Spleen (tissue), 11 donors: Measurements from ENCODE around the gene TDRD7. TPM values are rescaled to one million over a fixed set of nuclear protein-coding genes. Genes with fewer than 3 reads are reported as not detected.

ENCODE experiments used
- DNase-seq: peaks from one replicate; pipeline ENCODE4 v3.0.0-alpha.2; 2020
- H3K27ac ChIP-seq, 8 donors: fragments of 200-600 bp; sonication (generic) in 7 of 8; 1 replicate in 4 of 8; 2 replicates in 4 of 8; pipeline versions ENCODE4 v1.5.0 to v1.8.0; 2016 to 2021; ENCODE audit warnings: inconsistent platforms in 4 of 8, mild to moderate bottlenecking in 4 of 8, moderate library complexity in 1 of 8
- H3K27me3 ChIP-seq, 7 donors: fragments of 200-600 bp; sonication (generic) in 6 of 7; replicated peaks in 1 of 7; 1 replicate in 4 of 7; 2 replicates in 3 of 7; pipeline versions ENCODE4 v1.5.0 to v1.8.0; 2016 to 2021; ENCODE audit warnings: inconsistent platforms in 3 of 7, mild to moderate bottlenecking in 1 of 7
- H3K36me3 ChIP-seq, 6 donors: fragments of 200-600 bp; sonication (generic) in 5 of 6; 1 replicate in 4 of 6; 2 replicates in 2 of 6; pipeline versions ENCODE4 v1.5.0 to v1.8.0; 2016 to 2021; ENCODE audit warnings: inconsistent platforms in 2 of 6
- H3K4me1 ChIP-seq, 6 donors: fragments of 200-600 bp; sonication (generic) in 5 of 6; 1 replicate in 3 of 6; 2 replicates in 3 of 6; pipeline versions ENCODE4 v1.5.0 to v1.8.0; 2016 to 2021; ENCODE audit warnings: inconsistent platforms in 3 of 6
- H3K4me3 ChIP-seq, 8 donors: fragments of 200-600 bp; sonication (generic) in 7 of 8; 1 replicate in 4 of 8; 2 replicates in 4 of 8; pipeline versions ENCODE4 v1.5.0 to v1.8.0; 2016 to 2021; ENCODE audit warnings: inconsistent platforms in 4 of 8, mild to moderate bottlenecking in 4 of 8, moderate library complexity in 2 of 8
- H3K9me3 ChIP-seq, 8 donors: fragments of 200-600 bp; sonication (generic) in 7 of 8; 1 replicate in 4 of 8; 2 replicates in 4 of 8; pipeline versions ENCODE4 v1.5.0 to v1.8.0; 2016 to 2021; ENCODE audit warnings: inconsistent platforms in 4 of 8
- CTCF ChIP-seq, 11 experiments: fragments of 200-600 bp in 7 of 11; fragments of 450-650 bp in 4 of 11; sonication (generic) in 4 of 11; IDR thresholded peaks in 8 of 11; conservative IDR thresholded peaks in 3 of 11; 1 replicate in 7 of 11; 2 replicates in 4 of 11; pipeline versions ENCODE4 v1.4.0 to v1.8.0; 2016 to 2021; ENCODE audit warnings: antibody characterized with exemption in 11 of 11, inconsistent platforms in 4 of 11, mild to moderate bottlenecking in 1 of 11
- POLR2A ChIP-seq, 3 donors: fragments of 450-650 bp; IDR thresholded peaks; one replicate each; pipeline ENCODE4 v1.5.1; 2017; ENCODE audit warnings: antibody characterized with exemption in 3 of 3, mild to moderate bottlenecking in 1 of 3
- POLR2AphosphoS5 ChIP-seq, 3 donors: sonication (generic); formaldehyde crosslinking; IDR thresholded peaks; one replicate each; pipeline ENCODE4 v1.5.1; 2017; ENCODE audit warnings: antibody characterized with exemption in 3 of 3
- WGBS, 5 donors: extraction: QIAGEN DNeasy Blood & Tissue Kit in 3 of 5; methylation state at CpG; one replicate each; pipeline versions ENCODE4 v1.1.5 to v1.1.7; 2013 to 2018; 5-methylcytosine and 5-hydroxymethylcytosine counted together
- intact Hi-C: fragments of 100-400 bp; cut with DNase I; formaldehyde crosslinking; loops from one replicate; pipeline ENCODE4 v1.15.0; 2023; ENCODE audit warnings: low total_unique reads
- polyA plus RNA-seq, 3 donors: library from polyadenylated mRNA; stranded (reverse); fragments of 200-250 nt; gene quantifications; one replicate each; pipeline ENCODE4 v1.2.1, GENCODE V29; 2013
- total RNA-seq, 7 donors: library from RNA; depleted of rRNA in 3 of 7; stranded (reverse); fragments of >200 nt in 3 of 7; fragmentation: NEBNext Ultra II Directional in 4 of 7; extraction: Animal tissue kit (Norgen Biotek cat#: 25700) in 4 of 7; gene quantifications; one replicate each; pipeline versions ENCODE4 v1.1.0 to v1.2.1, GENCODE V29; 2016 to 2021
- donor health status: healthy with polysubstance abuse.
- donor health status: DM: no; HTN: no; CAD: no; lungs with moderate emphysema.
- donor health status: DM: no; HTN: no; CAD: no.
- donor health status: Bipolar disorder and iron deficiency.
- donor health status: healthy.
- donor health status: DM: no; HTN: no; CAD: no.
- donor health status: DM: yes; HTN: yes; CAD: no.

TDRD7 gene
- total and polyA plus RNA-seq, 10 donors = 6.4 to 18.7 (median 15.3) TPM

GRCh38 chr9:97425973-97426336 is 14.1 kb downstream of the TDRD7 start:
- DNase-seq = no peak
- H3K9me3 ChIP-seq = peaks cover 0 to 17% (median 10%) of the 10 kb centered on the region in 8 donors
- no peak overlapping the region for H3K27ac ChIP-seq
- no peaks in the 10 kb centered on the region for H3K4me1 ChIP-seq
- peaks cover 0 to 32% (median 24%) of the 10 kb centered on the region in 6 donors for H3K36me3 ChIP-seq
- H3K4me3 ChIP-seq = no peak overlapping the region
- H3K27me3 ChIP-seq = no peaks in the 10 kb centered on the region
- WGBS, 5 donors = 92 to 99% (median 96%) methylated on average over 3 of the region's 3 CpGs
- TF ChIP-seq CTCF (IDR thresholded peaks at IDR 0.05 in 8 of 11, conservative IDR thresholded peaks at IDR 0.05 in 3 of 11) (no peak), POLR2AphosphoS5 (IDR thresholded peaks at IDR 0.05) (no peak)
- intact Hi-C loops = no loop called here

DNA sequence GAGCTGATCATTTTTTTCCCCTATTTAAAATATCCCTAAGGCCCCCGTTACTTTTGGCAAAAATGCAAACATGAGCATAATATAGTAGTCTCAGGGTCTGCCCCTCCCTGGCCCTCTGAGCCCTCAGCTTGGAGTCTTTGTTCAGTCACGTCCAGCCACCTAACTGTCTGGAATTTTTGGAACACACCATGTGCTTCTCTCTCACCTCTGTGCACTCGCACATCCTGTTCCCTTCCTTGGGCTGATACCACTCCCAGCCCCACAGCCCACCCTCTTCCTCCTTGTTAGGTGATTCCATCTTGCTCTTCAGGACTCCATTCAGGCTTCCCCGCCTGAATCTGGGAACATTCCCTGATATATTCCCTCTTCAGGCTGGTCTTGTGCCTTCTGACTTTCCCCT is 16.0 kb downstream of the TDRD7 start:
- no peak for DNase-seq
- no peak for TF ChIP-seq POLR2AphosphoS5 (IDR thresholded peaks at IDR 0.05)
- no peak for TF ChIP-seq POLR2A (IDR thresholded peaks at IDR 0.05)
- TF ChIP-seq CTCF (IDR thresholded peaks at IDR 0.05 in 8 of 11, conservative IDR thresholded peaks at IDR 0.05 in 3 of 11) = no peak
- Histone ChIP-seq H3K4me3 (no peak overlapping the region), H3K36me3 (peaks cover 0 to 51% (median 43%) of the 10 kb centered on the region in 6 donors), H3K27ac (no peak overlapping the region), H3K9me3 (peaks cover 0 to 9% (median 7%) of the 10 kb centered on the region in 8 donors), H3K27me3 (no peaks in the 10 kb centered on the region), H3K4me1 (no peaks in the 10 kb centered on the region)
- WGBS, 5 donors = 75 to 89% (median 87%) methylated on average over 4 of the region's 4 CpGs
- intact Hi-C loops = no loop called here

GRCh38 chr9:97430316-97431043 is 18.6 kb downstream of the TDRD7 start:
- intact Hi-C loops = no loop called here
- WGBS, 5 donors = 91 to 96% (median 95%) methylated on average over 7 of the region's 7 CpGs
- no peaks in the 10 kb centered on the region for H3K9me3 ChIP-seq
- peaks cover 0 to 77% (median 59%) of the 10 kb centered on the region in 6 donors for H3K36me3 ChIP-seq
- H3K4me3 ChIP-seq = no peak overlapping the region
- no peaks in the 10 kb centered on the region for H3K27me3 ChIP-seq
- DNase-seq = no peak
- H3K27ac ChIP-seq = no peak overlapping the region
- H3K4me1 ChIP-seq = no peaks in the 10 kb centered on the region
- TF ChIP-seq CTCF (IDR thresholded peaks at IDR 0.05 in 8 of 11, conservative IDR thresholded peaks at IDR 0.05 in 3 of 11) (no peak), POLR2A (IDR thresholded peaks at IDR 0.05) (no peak), POLR2AphosphoS5 (IDR thresholded peaks at IDR 0.05) (no peak)

DNA sequence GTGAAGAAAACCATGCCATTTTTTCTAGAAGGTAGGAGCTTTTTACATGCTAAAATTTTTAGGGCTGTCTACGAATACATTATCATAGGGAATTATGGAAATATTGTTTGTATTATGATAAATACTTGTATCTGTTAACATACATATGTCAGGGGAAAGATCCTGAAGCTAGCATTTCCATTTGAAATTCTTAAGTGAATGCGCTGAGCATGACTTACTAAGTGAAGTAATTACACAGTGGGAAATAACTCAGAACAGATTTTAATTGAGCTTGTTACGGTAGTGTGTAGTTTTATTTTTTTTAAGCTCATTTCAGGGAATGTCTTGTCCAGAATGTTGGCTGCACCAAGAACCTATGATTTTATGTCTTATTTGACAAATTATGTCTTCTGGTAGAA is 19.1 kb downstream of the TDRD7 start:
- Histone ChIP-seq H3K36me3 (peaks cover 0 to 81% (median 59%) of the 10 kb centered on the region in 6 donors), H3K27ac (no peak overlapping the region), H3K4me1 (no peaks in the 10 kb centered on the region), H3K4me3 (no peak overlapping the region), H3K27me3 (no peaks in the 10 kb centered on the region), H3K9me3 (no peaks in the 10 kb centered on the region)
- DNase-seq = no peak
- intact Hi-C loops = no loop called here
- 94 to 100% (median 98%) methylated on average over 3 of the region's 3 CpGs for WGBS, 5 donors
- no peak for TF ChIP-seq POLR2AphosphoS5 (IDR thresholded peaks at IDR 0.05)
- TF ChIP-seq CTCF (IDR thresholded peaks at IDR 0.05 in 8 of 11, conservative IDR thresholded peaks at IDR 0.05 in 3 of 11) = no peak
